ENCODE data around the gene CACNA2D3.

DNA sequence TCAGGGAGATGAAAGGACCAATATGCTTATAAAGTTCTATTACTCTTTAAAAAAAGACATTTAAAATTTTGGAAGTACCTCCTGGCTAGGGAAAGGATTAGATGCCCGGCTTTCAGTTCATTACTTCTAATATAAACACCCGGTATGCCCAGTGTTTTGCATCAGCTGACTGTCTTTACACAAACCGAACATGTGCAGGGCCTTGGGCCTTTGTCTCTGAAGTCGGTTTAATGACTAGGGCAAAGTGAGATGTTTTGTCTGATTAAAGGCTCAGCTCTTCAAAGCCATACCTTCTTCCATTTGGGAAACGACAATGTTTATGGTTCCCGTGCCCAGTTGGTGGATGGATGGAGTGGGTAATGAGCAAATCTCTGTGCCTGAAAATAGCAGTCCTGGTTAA is 984.8 kb downstream of the CACNA2D3 start:
- TF ChIP-seq, protein P1, sequence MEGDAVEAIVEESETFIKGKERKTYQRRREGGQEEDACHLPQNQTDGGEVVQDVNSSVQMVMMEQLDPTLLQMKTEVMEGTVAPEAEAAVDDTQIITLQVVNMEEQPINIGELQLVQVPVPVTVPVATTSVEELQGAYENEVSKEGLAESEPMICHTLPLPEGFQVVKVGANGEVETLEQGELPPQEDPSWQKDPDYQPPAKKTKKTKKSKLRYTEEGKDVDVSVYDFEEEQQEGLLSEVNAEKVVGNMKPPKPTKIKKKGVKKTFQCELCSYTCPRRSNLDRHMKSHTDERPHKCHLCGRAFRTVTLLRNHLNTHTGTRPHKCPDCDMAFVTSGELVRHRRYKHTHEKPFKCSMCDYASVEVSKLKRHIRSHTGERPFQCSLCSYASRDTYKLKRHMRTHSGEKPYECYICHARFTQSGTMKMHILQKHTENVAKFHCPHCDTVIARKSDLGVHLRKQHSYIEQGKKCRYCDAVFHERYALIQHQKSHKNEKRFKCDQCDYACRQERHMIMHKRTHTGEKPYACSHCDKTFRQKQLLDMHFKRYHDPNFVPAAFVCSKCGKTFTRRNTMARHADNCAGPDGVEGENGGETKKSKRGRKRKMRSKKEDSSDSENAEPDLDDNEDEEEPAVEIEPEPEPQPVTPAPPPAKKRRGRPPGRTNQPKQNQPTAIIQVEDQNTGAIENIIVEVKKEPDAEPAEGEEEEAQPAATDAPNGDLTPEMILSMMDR (IDR thresholded peaks at IDR 0.05) = no peak
- TF ChIP-seq POLR2A (IDR thresholded peaks at IDR 0.05) = no peak
- no peak for TF ChIP-seq POLR2AphosphoS5 (IDR thresholded peaks at IDR 0.05)

Data from upper lobe of left lung (tissue), 4 donors.